HK-2 (cell line): ENCODE measurements around the gene GRID2IP.

Experiments
- DNase-seq: peaks from one replicate; pipeline ENCODE4 v3.0.0-alpha.2; 2018; ENCODE audit not compliant: unreplicated experiment

GRID2IP gene

GRCh38 chr7:6520163-6520981 is 30.9 kb downstream of the GRID2IP start:
- no peak for DNase-seq

GRCh38 chr7:6516387-6516983 is 34.8 kb downstream of the GRID2IP start:
- DNase-seq = peak; percentile 76

- DNase-seq = no peak
Measured at GRCh38 chr7:6513541-6513940, 37.7 kb downstream of the GRID2IP start.

GRCh38 chr7:6512892-6513291 is 38.4 kb downstream of the GRID2IP start:
- no peak for DNase-seq

GRCh38 chr7:6510476-6511133 is 40.7 kb downstream of the GRID2IP start:
- DNase-seq = no peak

GRCh38 chr7:6508950-6509349 is 42.3 kb downstream of the GRID2IP start:
- DNase-seq = no peak

GRCh38 chr7:6508539-6508938 is 42.7 kb downstream of the GRID2IP start:
- DNase-seq = no peak

GRCh38 chr7:6507906-6508305 is 43.4 kb downstream of the GRID2IP start:
- DNase-seq = no peak

GRCh38 chr7:6505685-6506559 is 45.3 kb downstream of the GRID2IP start:
- DNase-seq = no peak

- DNase-seq = no peak
Measured at GRCh38 chr7:6504996-6505395, 46.3 kb downstream of the GRID2IP start.

- no peak for DNase-seq
Measured at GRCh38 chr7:6502886-6503285, 48.4 kb downstream of the GRID2IP start.

- no peak for DNase-seq
Measured at GRCh38 chr7:6501586-6502564, 49.4 kb downstream of the GRID2IP start.

GRCh38 chr7:6500691-6501090 is 50.6 kb downstream of the GRID2IP start:
- DNase-seq = no peak

GRCh38 chr7:6497994-6498393 is 53.3 kb downstream of the GRID2IP start:
- no peak for DNase-seq

- no peak for DNase-seq
Measured at GRCh38 chr7:6497637-6497905, 53.7 kb downstream of the GRID2IP start.

GRCh38 chr7:6496842-6497636 is 54.2 kb downstream of the GRID2IP start:
- no peak for DNase-seq

GRCh38 chr7:6495597-6496262 is 55.5 kb downstream of the GRID2IP start:
- no peak for DNase-seq

- no peak for DNase-seq
Measured at GRCh38 chr7:6494365-6494764, 56.9 kb downstream of the GRID2IP start.

- no peak for DNase-seq
Measured at GRCh38 chr7:6491194-6491593, 60.1 kb downstream of the GRID2IP start.

GRCh38 chr7:6489612-6490011 is 61.6 kb downstream of the GRID2IP start:
- DNase-seq = no peak
